Measurements from ENCODE around the gene GFRA1.

The GFRA1 gene

DNA sequence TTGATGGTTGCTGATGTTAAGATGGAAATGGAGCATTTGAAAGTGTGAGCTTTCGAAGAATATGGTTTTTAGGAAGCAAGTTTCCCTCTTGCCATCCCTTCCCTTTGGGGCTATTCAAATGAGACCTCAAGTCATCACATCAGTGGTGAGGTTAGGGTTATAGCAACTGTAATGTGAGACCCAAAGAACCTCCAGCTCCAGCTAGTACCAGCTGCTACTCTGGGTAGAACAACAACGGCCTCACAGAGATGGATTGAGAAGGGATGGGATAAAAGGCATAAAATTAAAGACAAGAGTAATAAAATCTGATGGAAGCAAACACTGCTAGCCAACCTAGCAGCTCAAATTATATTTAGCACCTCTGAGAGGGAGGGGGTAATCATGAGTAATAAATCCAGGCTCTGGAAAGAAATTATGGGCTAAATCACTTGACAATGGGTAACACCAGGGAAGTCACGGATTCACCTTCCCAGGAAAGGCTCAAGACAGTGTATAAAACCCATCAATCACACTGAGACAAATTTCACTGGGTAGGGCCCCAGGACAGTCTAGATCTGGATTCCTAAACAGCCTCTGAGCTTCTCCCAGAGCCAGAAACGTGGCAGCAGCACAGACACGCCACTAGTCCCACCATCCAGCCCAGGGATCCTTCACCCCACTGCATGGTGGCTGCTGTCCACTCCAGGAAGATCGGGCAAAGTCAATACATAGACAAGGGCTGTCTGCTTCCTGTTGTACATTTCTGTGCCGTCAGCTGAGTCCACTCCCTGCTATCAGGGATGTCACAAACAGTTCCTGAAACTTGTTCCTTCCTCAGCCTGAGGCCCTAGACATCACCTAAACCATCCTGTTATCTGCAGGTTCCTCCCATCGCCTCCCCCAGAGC, 151.1 kb downstream of the GFRA1 start:
- no peak for DNase-seq

DNA sequence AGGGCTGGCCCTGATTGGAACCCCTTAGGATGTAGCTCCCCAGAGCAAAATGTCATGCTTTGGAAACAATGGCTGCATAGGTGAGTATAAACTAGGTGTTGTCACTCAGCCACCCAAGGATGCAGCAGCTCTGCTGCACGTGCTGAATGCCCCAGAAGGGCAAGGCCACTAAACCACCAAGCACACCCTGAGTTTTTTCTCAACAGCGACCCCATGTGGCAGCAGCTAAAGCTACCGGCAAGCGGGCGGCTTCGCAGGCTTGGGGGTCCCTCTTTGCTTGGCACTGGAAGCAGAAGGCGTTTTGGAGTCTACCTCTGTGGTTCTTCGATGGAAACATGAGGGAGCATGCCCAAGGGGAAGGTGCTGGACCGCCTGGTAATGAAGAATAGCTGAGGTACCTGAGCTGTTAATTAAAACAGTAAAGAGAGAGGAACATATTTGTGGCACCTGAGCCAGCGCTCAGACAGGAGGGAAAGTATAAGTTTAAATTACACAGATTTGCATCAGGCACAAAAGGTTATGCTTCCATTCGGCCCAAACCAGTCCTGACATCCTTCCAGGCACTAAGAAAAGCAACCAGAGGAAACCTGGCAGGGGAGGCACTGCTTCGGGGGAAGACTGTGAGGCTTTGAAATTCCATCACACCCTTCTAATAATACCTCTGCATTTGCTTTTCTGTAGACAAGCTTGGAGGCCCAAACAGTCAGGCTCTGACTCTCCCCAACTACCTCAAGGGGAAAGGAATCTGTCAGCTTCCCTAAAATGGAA, 152.1 kb downstream of the GFRA1 start:
- DNase-seq, result no peak

DNA sequence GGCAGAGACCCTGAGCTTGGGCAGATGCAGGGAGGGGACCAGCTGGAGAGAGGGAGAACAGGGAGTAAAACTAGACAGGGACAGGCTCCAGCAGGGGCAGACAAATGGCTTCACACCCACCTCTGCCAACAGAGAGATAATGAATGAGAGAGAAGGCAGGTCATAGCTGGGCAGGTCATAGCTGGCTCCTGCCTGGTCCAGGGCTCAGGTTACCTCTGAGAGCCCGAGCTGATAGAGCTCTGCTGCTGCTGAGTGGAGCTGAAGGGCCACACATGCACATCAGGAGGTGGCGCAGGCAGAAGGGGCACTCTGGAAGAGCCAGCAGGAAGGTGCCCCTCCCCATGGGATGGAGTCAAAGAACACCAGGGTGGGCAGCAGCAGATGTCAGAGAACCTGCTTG, 154.2 kb downstream of the GFRA1 start:
- DNase-seq, result no peak

DNA sequence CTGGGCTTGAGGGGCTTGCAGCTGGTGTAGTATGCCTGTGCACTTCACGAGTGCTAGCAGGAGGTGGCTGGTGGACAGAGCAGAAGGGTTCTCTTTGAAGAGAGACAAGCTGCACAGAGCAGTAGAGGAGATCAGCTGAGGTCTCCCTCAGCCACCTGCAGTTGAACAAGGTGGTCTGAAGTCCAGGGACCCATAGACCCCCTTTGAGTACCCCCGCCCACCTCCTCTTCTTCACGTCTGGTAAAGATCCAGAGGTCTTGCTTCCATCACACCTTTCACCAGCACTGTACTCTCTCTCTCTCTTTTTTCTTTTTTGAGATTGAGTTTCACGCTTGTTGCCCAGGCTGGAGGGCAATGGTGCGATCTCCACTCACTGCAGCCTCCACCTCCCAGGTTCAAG, 157.2 kb downstream of the GFRA1 start:
- DNase-seq, result no peak

DNA sequence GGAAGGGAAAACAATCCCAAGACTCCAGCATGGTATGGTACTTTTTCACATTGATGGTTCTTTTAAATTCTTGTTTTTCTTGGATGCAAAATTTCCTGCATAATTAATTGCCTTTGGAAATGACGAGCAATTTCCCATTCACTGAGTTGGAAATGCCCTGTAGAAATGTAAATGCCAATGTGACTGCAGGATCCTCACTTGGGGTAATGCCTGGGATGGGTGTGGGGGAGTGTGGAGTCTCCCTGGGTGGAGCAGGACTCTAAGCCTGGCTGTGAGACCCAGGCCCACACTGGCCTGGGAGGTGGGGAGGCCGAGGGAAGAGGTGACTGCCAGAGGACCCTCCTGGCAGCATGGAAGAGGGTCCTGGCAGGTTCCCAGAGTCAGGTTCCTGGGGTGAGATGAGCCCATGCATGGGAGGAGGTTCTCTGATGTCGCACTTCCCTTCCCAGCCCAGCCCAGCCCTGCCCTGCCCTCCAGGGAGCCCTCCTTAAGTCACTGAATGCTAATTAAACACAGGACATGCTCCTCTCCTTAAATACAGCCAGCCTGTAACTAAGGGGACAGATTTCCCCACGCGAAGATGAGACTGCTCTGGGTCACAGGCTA, 157.9 kb downstream of the GFRA1 start:
- DNase-seq, result no peak

DNA sequence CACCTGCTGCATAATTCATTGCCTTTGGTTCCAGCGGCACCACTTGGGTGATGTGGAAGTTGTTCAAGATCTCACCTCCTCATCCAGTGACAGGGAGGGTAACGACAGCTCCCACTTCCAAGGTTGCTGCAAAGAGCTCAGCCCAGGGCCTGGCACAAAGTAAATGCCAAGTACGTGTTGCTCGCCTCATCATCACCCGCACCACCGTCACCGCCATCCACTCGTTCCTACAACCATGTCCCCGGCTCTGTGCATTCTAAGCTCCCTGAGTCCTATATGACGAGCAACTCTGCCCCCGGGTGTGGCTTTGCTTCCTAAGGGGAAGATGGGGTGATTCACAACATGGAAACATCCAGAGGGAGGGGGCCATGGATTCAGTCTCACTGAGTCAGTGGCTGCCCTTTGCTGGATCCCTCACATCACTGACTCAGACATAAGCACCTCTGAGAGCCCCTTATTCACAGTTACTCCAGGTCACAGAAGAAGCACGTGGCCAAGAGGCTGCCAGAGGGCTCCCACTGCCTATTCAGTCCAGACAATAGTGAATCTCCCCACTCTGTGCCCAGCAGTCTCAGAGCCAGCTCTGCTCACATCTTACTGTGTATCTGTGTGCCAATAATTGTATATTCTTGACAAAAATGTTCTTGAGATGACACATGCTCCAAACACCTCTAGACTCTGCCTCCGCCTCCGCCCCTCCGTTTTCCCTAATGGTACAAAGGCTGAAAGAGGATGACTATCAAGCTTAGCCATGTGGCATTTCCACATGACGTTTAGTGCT, 159.1 kb downstream of the GFRA1 start:
- no peak for DNase-seq

DNA sequence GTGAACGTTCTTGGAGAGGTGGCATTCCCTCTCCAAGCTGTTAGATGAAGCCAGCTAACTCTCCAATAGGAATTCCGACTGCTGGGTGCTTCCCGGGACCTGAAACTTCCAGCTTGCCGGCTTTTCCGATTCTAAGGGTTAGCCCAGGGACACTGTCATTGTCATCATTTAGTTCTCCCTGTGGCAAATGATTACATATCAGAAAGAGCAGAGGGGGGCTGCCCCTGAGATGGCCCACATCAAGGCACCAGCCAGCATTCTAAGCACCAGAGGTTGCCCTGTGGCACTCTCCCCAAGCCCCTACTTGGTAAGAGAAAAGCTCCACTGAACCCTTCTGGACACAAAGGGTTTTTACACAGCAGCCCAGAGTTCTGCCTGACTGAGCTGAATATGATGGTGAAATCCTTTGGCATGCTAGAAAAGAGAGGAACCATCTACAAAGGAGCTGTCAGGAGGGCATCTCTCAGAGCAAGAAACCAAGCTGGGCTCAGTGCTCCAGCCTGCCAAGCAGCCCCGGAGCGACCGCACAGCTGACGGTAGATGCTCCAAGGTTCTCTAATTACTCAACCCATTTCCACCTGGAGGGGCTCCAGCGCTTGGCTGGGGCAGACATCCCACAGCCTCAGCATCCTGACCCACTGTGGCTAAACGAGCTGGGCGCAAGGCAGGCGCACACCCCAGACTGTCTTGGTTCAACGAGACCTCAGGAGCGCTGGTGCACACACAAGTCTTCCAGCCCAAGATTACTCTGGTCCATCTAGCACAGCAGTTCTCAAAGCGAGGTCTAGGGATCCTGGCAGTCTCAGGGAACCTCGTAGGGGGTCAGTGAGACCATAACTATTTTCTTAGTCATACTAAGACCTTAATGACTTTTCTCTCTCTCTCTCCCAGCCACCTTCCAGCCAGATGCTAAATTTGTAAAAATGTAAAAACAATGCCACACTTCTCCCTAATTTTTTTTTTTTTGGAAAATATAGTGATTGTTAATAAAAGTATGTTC, 160.5 kb downstream of the GFRA1 start:
- DNase-seq, result no peak

DNA sequence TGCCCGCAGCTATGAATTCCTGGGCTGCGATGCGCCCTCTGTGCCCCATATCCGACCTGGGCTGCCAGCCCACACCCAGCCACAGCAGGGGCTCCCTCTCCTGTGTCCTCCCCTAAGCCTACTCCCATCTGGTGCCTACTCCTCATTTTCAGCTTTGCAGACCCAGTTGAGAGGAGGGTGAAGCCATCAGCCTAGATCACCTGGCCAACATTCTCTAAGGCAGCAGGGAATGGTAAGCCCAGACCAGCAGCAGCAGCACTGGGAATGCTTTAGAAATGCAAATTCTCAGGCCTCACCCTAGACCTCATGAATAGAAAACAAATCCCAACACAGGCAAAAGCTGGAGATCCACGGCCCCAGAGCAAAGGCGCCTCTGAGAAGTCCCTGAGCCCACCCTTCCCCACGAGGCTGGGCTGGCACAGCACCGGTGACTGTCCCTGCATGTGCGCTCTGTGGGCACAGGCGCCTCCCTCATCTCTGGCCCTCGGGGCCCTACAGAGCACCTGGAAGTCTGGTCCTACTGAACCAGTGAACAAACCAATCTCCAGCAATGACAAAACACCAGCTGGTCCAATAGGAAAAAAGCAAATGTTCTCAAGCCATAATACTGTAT, 161.4 kb downstream of the GFRA1 start:
- no peak for DNase-seq

DNA sequence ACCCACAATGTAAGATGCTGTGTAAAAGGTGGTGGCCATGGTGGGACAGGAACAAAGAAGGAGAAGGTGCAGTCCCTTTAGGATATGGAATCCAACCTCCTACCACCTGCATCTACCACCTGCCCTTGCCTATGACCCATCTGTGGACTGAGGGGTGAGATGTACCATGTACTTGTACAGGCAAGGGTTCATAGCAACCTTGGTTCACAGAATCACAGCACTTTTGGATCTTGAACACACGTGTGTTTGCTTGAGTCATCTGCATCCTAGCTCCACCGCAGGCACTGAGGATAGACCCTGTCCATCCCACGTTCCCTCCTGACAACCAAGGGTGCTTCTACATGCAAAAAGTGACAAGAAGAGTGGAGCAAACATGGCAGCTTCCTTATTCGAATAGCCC, 162.3 kb downstream of the GFRA1 start:
- DNase-seq, result no peak

DNA sequence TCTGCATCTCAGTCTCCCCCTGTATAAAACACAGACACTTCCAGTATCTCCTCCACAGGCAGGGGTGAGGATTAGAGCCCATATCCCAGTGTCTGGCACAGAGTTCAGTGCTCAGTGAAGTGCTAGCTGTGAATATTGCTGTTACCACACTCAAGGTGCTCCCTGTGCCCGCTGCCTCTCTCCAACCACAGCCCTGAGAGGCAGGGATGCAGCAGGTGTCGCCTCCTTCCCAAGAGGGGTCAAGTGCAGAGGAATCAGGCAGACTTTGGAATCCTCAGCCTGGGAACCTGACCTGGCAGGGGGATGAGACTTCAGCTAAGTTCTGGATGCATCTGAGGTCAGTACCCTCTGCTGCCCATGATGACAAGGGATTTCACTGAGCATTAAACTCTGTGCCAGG, 163.1 kb downstream of the GFRA1 start:
- DNase-seq, result no peak

DNA sequence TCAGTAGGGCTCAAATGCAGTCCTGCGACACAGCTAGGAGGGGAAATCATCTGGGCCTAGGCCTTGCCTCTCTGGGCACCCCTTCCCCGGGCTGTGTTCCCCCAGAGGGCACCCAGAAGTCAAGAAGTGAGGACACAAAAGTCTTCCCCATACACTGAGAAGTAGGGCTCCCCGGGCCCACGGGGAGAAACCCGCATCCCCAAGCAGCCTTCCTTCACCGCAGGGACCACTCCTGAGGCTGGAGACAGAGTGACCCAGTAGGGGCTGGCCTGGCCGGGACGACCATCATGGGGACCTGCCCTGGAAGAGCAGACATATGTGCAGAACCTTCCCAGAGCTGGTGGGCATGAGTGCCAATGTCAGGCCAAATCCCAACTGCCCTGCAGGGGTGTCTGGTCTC, 163.5 kb downstream of the GFRA1 start:
- DNase-seq, result no peak

DNA sequence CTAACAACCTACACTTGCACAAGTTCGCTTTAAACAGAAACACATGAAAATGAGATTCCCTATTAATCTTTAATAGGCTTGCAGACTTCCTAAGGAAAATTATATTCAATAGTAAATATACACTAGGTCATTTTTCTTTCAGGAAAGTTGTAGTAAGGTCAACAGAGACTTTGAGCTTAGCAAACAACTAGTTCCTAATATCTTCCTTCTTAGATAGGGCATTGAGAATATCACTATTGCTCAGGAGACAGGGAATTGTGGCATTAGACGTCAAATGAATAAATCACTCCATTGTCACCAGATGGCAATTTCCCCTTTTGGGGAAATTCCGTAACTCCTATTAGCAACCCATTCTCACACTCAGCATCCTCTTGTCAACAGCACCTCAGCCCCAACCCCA, 164.9 kb downstream of the GFRA1 start:
- no peak for DNase-seq

DNA sequence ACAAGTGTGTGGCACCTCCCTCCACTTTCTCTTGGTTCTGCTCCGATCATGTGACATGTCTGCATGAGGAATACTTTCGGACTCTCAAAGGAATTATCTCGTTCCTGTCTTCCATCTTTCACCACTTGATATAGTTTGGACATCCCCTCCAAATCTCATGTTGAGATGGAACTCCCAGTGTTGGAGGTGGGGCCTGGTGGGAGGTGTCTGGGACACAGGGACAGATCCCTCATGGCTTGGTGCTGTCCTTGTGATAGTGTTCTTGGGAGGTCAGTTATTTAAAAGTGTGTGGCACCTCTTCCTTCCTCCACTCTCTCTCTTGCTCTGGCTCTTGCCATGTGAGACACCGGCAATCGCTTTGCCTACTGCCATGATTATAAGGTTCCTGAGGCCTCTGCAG, 166.4 kb downstream of the GFRA1 start:
- DNase-seq, result no peak

DNA sequence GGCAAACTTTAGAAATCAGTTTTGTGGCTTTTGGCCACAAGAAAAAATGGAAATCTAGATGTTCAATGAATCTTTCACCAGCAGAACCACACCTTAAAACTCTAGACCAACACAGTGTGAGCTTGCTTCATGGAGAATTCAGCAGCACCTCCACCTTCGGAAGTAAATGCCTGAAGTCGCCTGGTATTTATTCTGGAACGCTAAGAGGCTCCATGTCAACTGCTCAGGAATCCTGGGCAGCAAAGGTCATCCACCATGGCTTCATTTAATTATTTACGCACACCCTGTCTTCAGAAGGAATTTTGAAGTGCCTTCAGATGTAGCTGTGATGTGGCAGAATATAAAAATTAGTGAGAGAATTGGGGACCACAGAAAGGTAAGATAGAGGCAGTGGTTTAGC, 167.7 kb downstream of the GFRA1 start:
- DNase-seq, result no peak

DNA sequence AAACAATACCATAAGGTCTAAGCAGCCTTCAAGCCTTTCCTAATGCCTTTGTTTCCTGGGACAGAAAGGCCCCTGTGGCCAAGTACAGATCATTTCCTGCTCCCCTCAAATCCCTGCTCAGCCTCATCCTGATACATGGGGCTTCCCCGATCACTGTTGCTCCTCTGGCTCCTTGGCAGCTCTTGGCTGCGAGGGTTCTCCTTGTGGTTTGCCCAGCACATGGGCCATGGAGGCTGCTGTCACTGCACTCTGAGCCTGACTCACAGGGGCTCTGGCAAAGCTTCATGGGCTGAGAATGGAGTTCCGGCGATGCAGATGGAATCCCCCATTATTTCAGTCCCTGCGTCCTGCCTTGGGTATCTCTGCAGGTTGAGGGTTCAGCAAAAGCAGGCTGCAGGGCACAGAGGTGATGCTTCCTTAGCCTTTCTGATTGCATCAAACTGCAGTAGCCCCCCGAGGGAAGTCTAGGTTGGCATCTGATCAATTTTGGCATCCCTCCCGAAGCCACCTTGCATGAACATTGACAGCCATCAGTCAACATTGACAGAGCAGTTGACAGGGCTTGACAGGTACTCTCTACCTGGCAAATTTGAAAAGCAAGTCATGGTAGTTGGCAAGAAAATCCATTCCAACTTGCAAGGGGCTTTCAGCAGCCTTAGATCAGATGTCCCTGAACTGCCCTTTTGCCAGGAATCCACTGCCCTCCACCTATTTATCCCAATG, 168.6 kb downstream of the GFRA1 start:
- no peak for DNase-seq

DNA sequence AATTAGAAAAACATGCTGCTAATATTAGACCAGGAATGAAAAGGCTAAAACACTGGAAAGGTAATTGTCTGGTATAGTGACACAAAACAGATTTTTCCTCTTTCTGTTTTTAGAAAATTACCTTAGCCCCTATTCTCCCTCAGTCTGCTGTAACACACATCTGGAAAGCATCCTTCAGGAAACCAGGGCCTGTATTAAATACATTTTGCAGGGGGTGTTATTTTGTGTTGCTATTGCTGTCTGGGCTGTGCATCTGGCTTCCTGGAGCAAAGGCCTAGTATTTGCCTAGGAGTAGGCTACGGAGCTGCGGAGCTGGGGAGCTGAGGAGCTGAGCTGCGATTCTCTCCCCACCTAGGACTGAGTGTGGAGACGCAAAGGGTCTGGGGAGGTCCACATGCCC, 169.3 kb downstream of the GFRA1 start:
- DNase-seq, result no peak

DNA sequence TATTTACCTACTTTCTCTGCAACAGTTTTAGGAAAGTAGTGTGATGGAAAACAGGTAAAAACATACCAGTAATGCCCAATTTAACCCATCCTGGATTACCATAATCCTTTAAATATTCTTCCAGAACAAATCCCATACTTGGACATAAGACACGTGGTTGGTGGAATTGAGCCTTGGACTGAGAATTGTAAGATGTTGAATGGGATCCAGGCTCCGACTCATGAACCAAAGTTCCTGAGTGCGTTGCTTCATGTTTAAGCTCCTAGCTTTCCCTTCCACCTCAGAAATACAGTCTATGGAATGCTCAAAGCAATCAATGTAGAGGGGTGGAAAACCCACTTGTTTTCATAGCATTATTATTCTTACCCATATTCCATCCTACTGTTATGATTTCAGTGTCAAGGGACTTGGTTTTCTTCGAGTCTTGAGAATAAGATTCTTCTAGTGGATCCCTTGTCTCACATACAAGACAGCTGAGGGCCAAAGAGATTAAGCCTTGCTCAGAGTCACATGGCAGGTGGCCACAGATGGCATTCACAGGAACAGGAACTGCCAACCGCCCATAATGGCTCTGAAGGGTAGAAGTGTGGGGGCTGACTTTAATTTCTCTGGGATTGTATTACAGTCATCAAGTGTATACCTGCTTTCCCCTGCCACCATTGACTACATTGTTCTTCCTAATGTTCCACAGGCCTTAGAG, 171.2 kb downstream of the GFRA1 start:
- no peak for DNase-seq

DNA sequence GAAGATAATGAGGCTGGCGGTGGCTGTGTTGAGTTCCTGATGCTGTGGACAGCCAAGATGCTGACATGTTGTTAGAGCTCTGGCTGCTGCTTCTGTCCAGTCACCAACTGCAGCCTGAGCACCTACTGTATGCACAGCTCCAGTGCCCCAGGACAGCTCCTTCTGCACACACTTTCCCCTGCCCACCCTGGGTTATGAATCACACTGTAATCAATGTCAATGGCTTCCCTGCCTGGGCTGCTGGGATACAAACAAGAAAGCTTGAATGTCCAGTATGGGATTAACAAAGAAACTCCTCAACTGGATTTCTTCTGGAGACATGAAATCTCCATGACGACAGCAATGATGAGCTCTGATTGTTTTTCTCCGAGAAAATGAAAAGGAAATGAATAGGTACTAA, 172.0 kb downstream of the GFRA1 start:
- no peak for DNase-seq

DNA sequence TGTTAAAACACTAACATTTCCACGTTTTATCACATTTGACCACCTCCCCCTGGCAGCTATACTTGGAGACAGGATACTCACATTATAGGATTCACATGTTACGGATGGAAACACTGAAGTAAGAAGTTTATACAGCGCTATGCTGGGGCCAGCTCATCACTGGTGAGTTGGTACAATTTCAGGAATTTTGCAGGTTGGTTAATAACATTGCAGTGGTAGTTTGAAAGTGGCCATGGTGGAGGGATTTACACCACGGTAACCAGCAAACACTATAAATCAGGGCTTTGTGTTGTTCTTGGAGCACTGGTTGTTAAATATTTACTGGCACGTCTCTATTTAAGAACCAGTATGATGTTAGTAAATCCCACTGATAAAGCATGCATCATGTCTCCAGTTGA, 174.0 kb downstream of the GFRA1 start:
- no peak for DNase-seq

DNA sequence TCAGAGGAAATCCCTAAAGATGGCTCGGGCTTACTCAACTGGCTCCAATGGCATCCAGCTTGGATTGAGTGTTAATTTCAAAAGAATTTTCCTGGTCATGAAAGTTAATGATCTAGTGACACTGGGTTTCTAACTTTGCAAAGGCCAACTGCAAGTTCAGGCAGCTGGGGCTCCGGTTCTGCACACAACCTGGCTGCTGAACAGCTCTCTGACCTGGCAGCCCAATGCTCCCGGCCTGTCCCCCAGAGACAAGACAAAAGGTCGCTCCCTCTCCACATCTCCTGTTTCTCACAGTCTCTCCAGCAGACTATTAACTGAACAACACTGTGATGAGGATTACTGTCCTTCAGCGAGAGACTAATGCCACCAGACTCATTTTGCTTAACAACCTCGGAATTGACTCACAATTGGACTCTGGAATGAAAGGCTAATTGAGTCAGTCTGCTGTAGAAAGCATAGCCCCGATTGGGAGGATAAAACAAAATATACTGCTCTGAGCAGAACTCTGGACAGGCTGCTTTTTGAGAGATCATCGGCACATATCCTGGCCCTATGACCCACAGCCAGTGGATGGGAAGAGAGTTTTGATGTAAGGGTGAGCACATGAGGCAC, 174.5 kb downstream of the GFRA1 start:
- no peak for DNase-seq
